ENCODE results near the gene POLR3G. TPM values are rescaled to one million over a fixed set of nuclear protein-coding genes. Genes with fewer than 3 reads are reported as not detected.

POLR3G gene
- total RNA-seq, 2 experiments from 2014 or later = 9.9 to 12.9 TPM

GRCh38 chr5:90479611-90480385, 5.1 kb downstream of the POLR3G start:
- intact Hi-C loops (cut with micrococcal nuclease; ENCODE audit: unreplicated experiment) = no loop called here
- no peaks in the 10 kb centered on the region for H3K36me3 ChIP-seq (ENCODE audit: insufficient read depth, low read length)
- no peaks in the 10 kb centered on the region for H4K20me1 ChIP-seq (ENCODE audit: insufficient read depth, low read length)
- no peaks in the 10 kb centered on the region for H3K9me2 ChIP-seq (ENCODE audit: insufficient read depth, low read length)
- no TSS peak for BruUV-seq (replicated peaks)
- DNase-seq (ENCODE audit: low spot score) = no peak
- H3K9me3 ChIP-seq (ENCODE audit: low read length) = no peaks in the 10 kb centered on the region
- ChIA-PET POLR2A (interaction anchor here (1.1 kb wide), 1 partner anchor 51 kb away, joined by 3 read pairs; no protein-coding TSS in a partner anchor), CTCF (ENCODE audit: unreplicated experiment) (no interaction called here)
- peaks cover 25% of the 10 kb centered on the region for H3K4me1 ChIP-seq (ENCODE audit: insufficient read depth, low read length, poor library complexity, severe bottlenecking)
- peaks cover 14% of the 10 kb centered on the region; the same call in 1 of the 2 replicates for H3K79me2 ChIP-seq (ENCODE audit: insufficient read depth, low read depth, low read length)
- H2AFZ ChIP-seq (ENCODE audit: low read length) = no peak overlapping the region
- H3K4me2 ChIP-seq (ENCODE audit: low read length) = no peak overlapping the region
- no peak overlapping the region for H3K27ac ChIP-seq (ENCODE audit: low read depth, low read length, poor library complexity, severe bottlenecking)
- TF ChIP-seq CTCF (conservative IDR thresholded peaks at IDR 0.05; ENCODE audit: low read length) = no peak
- TF ChIP-seq EZH2phosphoT487 (IDR thresholded peaks at IDR 0.05; ENCODE audit: borderline replicate concordance, low read depth, low read length) = no peak
- H3K4me3 ChIP-seq (ENCODE audit: low read depth, low read length, poor library complexity, severe bottlenecking) = no peak overlapping the region

DNA sequence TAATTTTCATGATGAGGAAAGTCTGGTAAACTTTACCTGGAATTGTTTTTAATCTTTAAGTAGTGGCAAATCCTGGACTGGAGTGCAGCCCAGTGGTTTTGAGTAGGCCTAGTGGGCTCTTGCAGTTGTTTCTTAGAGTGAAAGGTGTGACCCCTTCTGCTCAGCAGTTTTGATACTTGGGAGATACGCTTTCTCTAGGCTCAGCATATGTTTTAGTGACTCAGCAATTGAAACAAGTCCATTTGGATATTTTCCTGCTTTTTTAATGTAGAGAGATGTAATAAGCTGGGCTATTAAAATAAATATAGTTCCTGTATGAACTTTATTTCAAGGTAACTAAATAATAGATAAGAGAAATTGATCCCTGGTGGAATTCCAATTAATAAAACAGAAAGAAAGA, 6.0 kb downstream of the POLR3G start:
- TF ChIP-seq CTCF (conservative IDR thresholded peaks at IDR 0.05; ENCODE audit: low read length) (no peak), EZH2phosphoT487 (IDR thresholded peaks at IDR 0.05; ENCODE audit: borderline replicate concordance, low read depth, low read length) (no peak)
- Histone ChIP-seq H3K27ac (ENCODE audit: low read depth, low read length, poor library complexity, severe bottlenecking) (no peak overlapping the region), H4K20me1 (ENCODE audit: insufficient read depth, low read length) (no peaks in the 10 kb centered on the region), H2AFZ (ENCODE audit: low read length) (no peak overlapping the region), H3K4me3 (ENCODE audit: low read depth, low read length, poor library complexity, severe bottlenecking) (no peak overlapping the region), H3K79me2 (ENCODE audit: insufficient read depth, low read depth, low read length) (peaks cover 6% of the 10 kb centered on the region; the same call in 1 of the 2 replicates), H3K9me3 (ENCODE audit: low read length) (no peaks in the 10 kb centered on the region), H3K4me1 (ENCODE audit: insufficient read depth, low read length, poor library complexity, severe bottlenecking) (peaks cover 21% of the 10 kb centered on the region), H3K9me2 (ENCODE audit: insufficient read depth, low read length) (no peaks in the 10 kb centered on the region), H3K4me2 (ENCODE audit: low read length) (no peak overlapping the region), H3K36me3 (ENCODE audit: insufficient read depth, low read length) (peaks cover 7% of the 10 kb centered on the region; the same call in 1 of the 2 replicates)
- ChIA-PET POLR2A (interaction anchor here (1.1 kb wide), 1 partner anchor 50 kb away, joined by 3 read pairs; no protein-coding TSS in a partner anchor), CTCF (ENCODE audit: unreplicated experiment) (no interaction called here)
- BruUV-seq (replicated peaks) = no TSS peak
- intact Hi-C loops (cut with micrococcal nuclease; ENCODE audit: unreplicated experiment) = no loop called here
- DNase-seq (ENCODE audit: low spot score) = no peak

DNA sequence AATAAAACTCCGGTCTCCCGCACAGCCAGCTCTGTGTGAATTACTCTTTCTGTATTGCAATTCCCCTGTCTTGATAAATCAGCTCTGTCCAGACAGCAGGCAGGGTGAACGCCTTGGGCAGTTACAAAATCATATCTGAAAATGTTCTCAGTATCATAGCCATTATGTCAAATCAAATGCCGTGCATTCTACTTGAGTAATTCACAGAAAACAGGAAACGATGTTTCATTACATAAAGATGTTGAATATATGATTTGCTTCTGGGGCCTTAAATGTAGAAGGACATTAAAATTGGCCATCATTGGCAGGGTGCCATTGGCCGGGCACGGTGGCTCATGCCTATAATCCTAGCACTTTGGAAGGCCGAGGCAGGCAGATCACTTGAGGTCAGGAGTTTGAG, 8.5 kb downstream of the POLR3G start:
- Histone ChIP-seq H3K4me3 (ENCODE audit: low read depth, low read length, poor library complexity, severe bottlenecking) (no peak overlapping the region), H4K20me1 (ENCODE audit: insufficient read depth, low read length) (no peaks in the 10 kb centered on the region), H3K4me2 (ENCODE audit: low read length) (no peak overlapping the region), H3K79me2 (ENCODE audit: insufficient read depth, low read depth, low read length) (no peaks in the 10 kb centered on the region), H2AFZ (ENCODE audit: low read length) (no peak overlapping the region), H3K4me1 (ENCODE audit: insufficient read depth, low read length, poor library complexity, severe bottlenecking) (no peaks in the 10 kb centered on the region), H3K9me3 (ENCODE audit: low read length) (no peaks in the 10 kb centered on the region), H3K27ac (ENCODE audit: low read depth, low read length, poor library complexity, severe bottlenecking) (no peak overlapping the region), H3K9me2 (ENCODE audit: insufficient read depth, low read length) (no peaks in the 10 kb centered on the region), H3K36me3 (ENCODE audit: insufficient read depth, low read length) (peaks cover 20% of the 10 kb centered on the region)
- DNase-seq (ENCODE audit: low spot score) = no peak
- no TSS peak for BruUV-seq (replicated peaks)
- ChIA-PET POLR2A (interaction anchor here (0.6 kb wide), 1 partner anchor 10 kb away, joined by 3 read pairs; no protein-coding TSS in a partner anchor), CTCF (ENCODE audit: unreplicated experiment) (no interaction called here)
- intact Hi-C loops (cut with micrococcal nuclease; ENCODE audit: unreplicated experiment) = no loop called here
- no peak for TF ChIP-seq EZH2phosphoT487 (IDR thresholded peaks at IDR 0.05; ENCODE audit: borderline replicate concordance, low read depth, low read length)
- TF ChIP-seq CTCF (conservative IDR thresholded peaks at IDR 0.05; ENCODE audit: low read length) = no peak
